Natural killer cell (primary cell): ENCODE data around the gene PGAP6. TPM values are rescaled to one million over a fixed set of nuclear protein-coding genes. Genes with fewer than 3 reads are reported as not detected.

Experiments
- ATAC-seq, 3 donors: fragments of 150-1000 bp in 2 of 3; fragments of 200-7000 bp in 1 of 3; cut with Tn5 transposase; 1 replicate in 1 of 3; 2 replicates in 2 of 3; pipeline ENCODE4 v1.10.0; 2021; ENCODE audit warnings: mild to moderate bottlenecking in 2 of 3, moderate library complexity in 2 of 3
- DNase-seq, 2 donors: peaks; one replicate each; pipeline versions ENCODE4 v3.0.0 to v3.0.0-alpha.2; 2013 to 2021; ENCODE audit warnings: mixed read lengths in 1 of 2
- H3K27ac ChIP-seq: one replicate; pipeline ENCODE4 v1.5.1; 2013; ENCODE audit warnings: mild to moderate bottlenecking, low read length
- H3K27me3 ChIP-seq: one replicate; pipeline ENCODE4 v1.6.1; 2013; ENCODE audit warnings: low read length; ENCODE audit not compliant: control insufficient read depth, insufficient read depth
- H3K36me3 ChIP-seq: one replicate; pipeline ENCODE4 v1.6.1; 2013; ENCODE audit warnings: low read length; ENCODE audit not compliant: control insufficient read depth, insufficient read depth
- H3K4me1 ChIP-seq: one replicate; pipeline ENCODE4 v1.6.1; 2013; ENCODE audit warnings: low read length; ENCODE audit not compliant: control insufficient read depth, insufficient read depth
- H3K4me3 ChIP-seq: one replicate; pipeline ENCODE4 v1.5.1; 2013; ENCODE audit warnings: low read length
- H3K9me3 ChIP-seq: one replicate; pipeline ENCODE4 v1.6.1; 2013; ENCODE audit warnings: low read length; ENCODE audit not compliant: control insufficient read depth, insufficient read depth
- H3K27ac Mint-ChIP-seq, 2 donors: one replicate each; pipeline ENCODE4 v1.8.0; 2022; ENCODE audit warnings: mild to moderate bottlenecking in 2 of 2, mixed read lengths in 2 of 2, moderate library complexity in 1 of 2
- H3K27me3 Mint-ChIP-seq, 2 donors: one replicate each; pipeline ENCODE4 v1.8.0; 2022; ENCODE audit warnings: low read depth in 2 of 2, mixed read lengths in 2 of 2
- H3K36me3 Mint-ChIP-seq: one replicate; pipeline ENCODE4 v1.8.0; 2022; ENCODE audit warnings: mixed read lengths
- H3K4me1 Mint-ChIP-seq, 2 donors: one replicate each; pipeline ENCODE4 v1.8.0; 2022; ENCODE audit warnings: mixed read lengths in 2 of 2
- H3K4me3 Mint-ChIP-seq: one replicate; pipeline ENCODE4 v1.8.0; 2022; ENCODE audit warnings: mild to moderate bottlenecking, moderate library complexity, mixed read lengths
- H3K9me3 Mint-ChIP-seq, 2 donors: one replicate each; pipeline ENCODE4 v1.8.0; 2022; ENCODE audit warnings: mixed read lengths in 2 of 2
- CTCF ChIP-seq: fragments of 200-600 bp; IDR thresholded peaks from one replicate; pipeline ENCODE4 v1.8.0; 2022; ENCODE audit warnings: antibody characterized with exemption
- whole genome bisulfite sequencing: methylation state at CpG from one replicate; pipeline ENCODE4 v1.1.7; 2013; ENCODE audit warnings: missing lambda C conversion rate; ENCODE audit not compliant: insufficient coverage; 5-methylcytosine and 5-hydroxymethylcytosine counted together
- intact Hi-C: fragments of 100-400 bp; cut with micrococcal nuclease; formaldehyde crosslinking; loops from one replicate; pipeline ENCODE4 v1.14.2; 2022
- total RNA-seq, 4 donors: library from RNA; stranded (reverse); fragments of 120-200 nt in 1 of 4; gene quantifications; one replicate each; pipeline versions ENCODE4 v1.2.3 to v1.2.4, GENCODE V29; 2013 to 2022

Gene PGAP6
- total RNA-seq, 3 donors from 2014 or later (not counting 1 experiment from before 2014, with no cell fraction given) = 48.0 to 66.7 (median 54.2) TPM

- no peaks in the 10 kb centered on the region for H3K27me3 Mint-ChIP-seq
- Histone ChIP-seq H3K36me3 (no peaks in the 10 kb centered on the region), H3K9me3 (no peaks in the 10 kb centered on the region), H3K27ac (no peak overlapping the region), H3K27me3 (no peaks in the 10 kb centered on the region), H3K4me1 (no peaks in the 10 kb centered on the region), H3K4me3 (no peak overlapping the region)
- no peak overlapping the region for H3K4me3 Mint-ChIP-seq
- 92% methylated on average over 21 of the region's 21 CpGs for WGBS
- no peak for TF ChIP-seq CTCF
- intact Hi-C loops = no loop called here
- DNase-seq (no peak), ATAC-seq (no peak)
- H3K36me3 Mint-ChIP-seq = no peaks in the 10 kb centered on the region
- no peaks in the 10 kb centered on the region for H3K9me3 Mint-ChIP-seq
- no peaks in the 10 kb centered on the region for H3K4me1 Mint-ChIP-seq
- no peak overlapping the region for H3K27ac Mint-ChIP-seq
Measured at GRCh38 chr16:414395-415169, 32.8 kb upstream of the PGAP6 start.

DNA sequence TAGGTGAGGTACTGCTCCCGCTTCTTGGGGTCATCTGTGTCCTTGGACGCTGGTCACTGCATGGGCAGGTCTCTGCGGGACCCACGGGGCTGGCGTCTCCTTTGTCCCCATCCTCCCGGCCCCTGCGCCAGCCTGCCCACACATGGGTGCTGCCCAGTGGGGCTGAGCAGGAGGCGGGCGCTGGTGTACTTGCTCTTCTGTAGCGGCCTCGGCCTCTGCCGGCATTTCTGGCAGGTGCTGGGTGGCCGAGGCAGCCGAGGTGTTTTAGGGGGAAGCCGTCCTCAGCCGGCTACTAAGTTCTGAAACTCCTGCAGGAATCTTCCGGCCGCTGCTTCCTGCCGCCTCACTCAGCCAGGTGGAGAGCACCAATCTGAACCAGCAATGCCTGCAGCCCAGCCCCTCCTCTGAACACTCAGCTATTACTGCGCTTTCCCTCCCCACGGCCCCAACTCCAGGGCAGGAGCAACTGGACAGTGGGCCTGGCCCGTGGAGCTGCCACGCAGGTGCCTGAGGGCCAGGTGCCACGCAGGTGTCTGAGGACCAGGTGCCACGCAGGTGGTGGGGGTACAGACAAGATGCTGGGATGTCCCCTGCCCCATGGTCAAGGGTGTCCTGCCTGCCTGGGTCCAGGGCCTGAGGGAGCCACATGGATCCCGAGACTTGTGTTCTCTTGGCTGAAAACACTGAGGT is 29.9 kb upstream of the PGAP6 start:
- DNase-seq = no peak
- no peak for TF ChIP-seq CTCF
- H3K27ac ChIP-seq = no peak overlapping the region
- no peak for ATAC-seq
- H3K4me1 ChIP-seq = no peaks in the 10 kb centered on the region
- H3K36me3 ChIP-seq = no peaks in the 10 kb centered on the region
- H3K4me1 Mint-ChIP-seq = no peaks in the 10 kb centered on the region
- intact Hi-C loops = no loop called here
- H3K4me3 ChIP-seq = no peak overlapping the region
- H3K27me3 ChIP-seq = no peaks in the 10 kb centered on the region
- H3K27me3 Mint-ChIP-seq = no peaks in the 10 kb centered on the region
- no peaks in the 10 kb centered on the region for H3K36me3 Mint-ChIP-seq
- no peaks in the 10 kb centered on the region for H3K9me3 Mint-ChIP-seq
- H3K4me3 Mint-ChIP-seq = no peak overlapping the region
- no peak overlapping the region for H3K27ac Mint-ChIP-seq
- H3K9me3 ChIP-seq = no peaks in the 10 kb centered on the region
- 96% methylated on average over 26 of the region's 26 CpGs for WGBS

DNA sequence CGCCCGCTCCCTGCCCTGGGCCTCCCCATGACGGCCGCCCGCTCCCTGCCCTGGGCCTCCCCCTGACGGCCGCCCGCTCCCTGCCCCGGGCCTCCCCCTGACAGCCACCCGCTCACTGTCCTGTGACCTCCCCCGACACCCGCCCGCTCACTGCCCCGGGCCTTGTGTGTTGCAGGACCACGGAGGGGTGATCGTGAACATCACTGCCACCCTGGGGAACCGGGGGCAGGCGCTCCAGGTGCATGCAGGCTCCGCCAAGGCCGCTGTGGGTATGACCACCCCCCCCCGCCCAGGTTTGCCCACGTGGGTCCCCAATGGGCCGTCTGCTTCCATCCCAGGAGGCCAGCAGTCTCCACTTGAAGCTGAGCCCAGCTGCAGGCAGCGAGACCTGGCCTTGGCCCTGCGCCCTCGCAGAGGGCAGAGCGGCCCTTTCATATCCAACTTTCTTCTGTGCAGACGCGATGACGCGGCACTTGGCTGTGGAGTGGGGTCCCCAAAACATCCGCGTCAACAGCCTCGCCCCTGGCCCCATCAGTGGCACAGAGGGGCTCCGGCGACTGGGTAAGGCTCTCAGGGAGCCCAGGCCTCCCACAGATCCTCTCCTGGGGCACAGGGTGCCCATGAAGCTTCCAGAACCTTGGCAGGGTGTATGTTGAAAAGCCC is 28.9 kb upstream of the PGAP6 start:
- H3K27ac ChIP-seq = no peak overlapping the region
- intact Hi-C loops = no loop called here
- WGBS = 94% methylated on average over 36 of the region's 36 CpGs
- H3K36me3 Mint-ChIP-seq = no peaks in the 10 kb centered on the region
- H3K36me3 ChIP-seq = no peaks in the 10 kb centered on the region
- H3K27me3 Mint-ChIP-seq = no peaks in the 10 kb centered on the region
- H3K27ac Mint-ChIP-seq = no peak overlapping the region
- H3K4me1 ChIP-seq = no peaks in the 10 kb centered on the region
- no peaks in the 10 kb centered on the region for H3K27me3 ChIP-seq
- ATAC-seq (no peak), DNase-seq (no peak)
- no peak overlapping the region for H3K4me3 ChIP-seq
- H3K9me3 Mint-ChIP-seq = no peaks in the 10 kb centered on the region
- no peak for TF ChIP-seq CTCF
- H3K9me3 ChIP-seq = no peaks in the 10 kb centered on the region
- no peaks in the 10 kb centered on the region for H3K4me1 Mint-ChIP-seq
- no peak overlapping the region for H3K4me3 Mint-ChIP-seq
